Lung (tissue), 16 donors: ENCODE measurements around the gene IQGAP3. TPM values are rescaled to one million over a fixed set of nuclear protein-coding genes. Genes with fewer than 3 reads are reported as not detected.
A peak's percentile ranks its signal among the peaks of the same experiment; 100 is the strongest.

Experiments
- ATAC-seq: fragments of 200-7000 bp; cut with Tn5 transposase; one replicate; pipeline ENCODE4 v1.9.1; 2020; ENCODE audit warnings: moderate number of reproducible peaks; ENCODE audit not compliant: insufficient read depth, low FRiP score
- DNase-seq, 3 donors: peaks; one replicate each; pipeline ENCODE4 v3.0.0-alpha.2; 2013 to 2017
- H3K27ac ChIP-seq, 2 donors: one replicate each; pipeline ENCODE4 v1.5.1; 2013; ENCODE audit warnings: mild to moderate bottlenecking in 2 of 2, moderate library complexity in 2 of 2, control low read depth in 1 of 2, inconsistent platforms in 1 of 2, low read depth in 1 of 2, low read length in 1 of 2
- H3K27me3 ChIP-seq, 3 donors: one replicate each; pipeline ENCODE4 v1.5.1; 2013; ENCODE audit warnings: low read length in 2 of 3; ENCODE audit not compliant: control insufficient read depth in 3 of 3, insufficient read depth in 3 of 3
- H3K36me3 ChIP-seq, 4 donors: one replicate each; pipeline ENCODE4 v1.5.1; 2013; ENCODE audit warnings: low read length in 4 of 4, mild to moderate bottlenecking in 1 of 4, moderate library complexity in 1 of 4; ENCODE audit not compliant: control insufficient read depth in 4 of 4, insufficient read depth in 4 of 4
- H3K4me1 ChIP-seq, 5 donors: one replicate each; pipeline ENCODE4 v1.5.1; 2013; ENCODE audit warnings: low read length in 5 of 5, mild to moderate bottlenecking in 2 of 5, moderate library complexity in 1 of 5; ENCODE audit not compliant: control insufficient read depth in 5 of 5, insufficient read depth in 5 of 5
- H3K4me3 ChIP-seq: one replicate; pipeline ENCODE4 v1.5.1; 2013; ENCODE audit warnings: mild to moderate bottlenecking, control low read depth, moderate library complexity
- H3K9ac ChIP-seq, 2 donors: one replicate each; pipeline ENCODE4 v1.5.1; 2013; ENCODE audit warnings: low read length in 2 of 2, control low read depth in 1 of 2; ENCODE audit not compliant: insufficient read depth in 1 of 2
- H3K9me3 ChIP-seq, 4 donors: one replicate each; pipeline ENCODE4 v1.5.1; 2013; ENCODE audit warnings: low read length in 3 of 4, mild to moderate bottlenecking in 1 of 4, moderate library complexity in 1 of 4; ENCODE audit not compliant: control insufficient read depth in 4 of 4, insufficient read depth in 3 of 4
- WGBS, 2 donors: extraction: QIAGEN DNeasy Blood & Tissue Kit; methylation state at CpG; one replicate each; pipeline ENCODE4 v1.1.7; 2013; 5-methylcytosine and 5-hydroxymethylcytosine counted together
- long read RNA-seq, 5 donors: transcript quantifications; one replicate each; lab custom pipeline, GENCODE V29; 2026
- polyA plus RNA-seq, 2 donors: library from polyadenylated mRNA; stranded (reverse); fragments of 200-250 nt; gene quantifications; one replicate each; pipeline ENCODE4 v1.2.1, GENCODE V29; 2013
- total RNA-seq, 2 donors: library from RNA; depleted of rRNA in 1 of 2; stranded (reverse); fragments of >200 nt in 1 of 2; gene quantifications; one replicate each; pipeline ENCODE4 v1.2.1, GENCODE V29; 2014 to 2021
- TF ChIP-seq, protein P1 (sequence below): IDR thresholded peaks from 2 replicates; pipeline ENCODE4 v1.5.1; 2012; ENCODE audit warnings: mild to moderate bottlenecking; ENCODE audit errors: control extremely low read depth, extremely low read depth
- donor health status: control.
- donor health status: control.
- donor health status: Bipolar disorder and iron deficiency.
- donor health status: healthy.
- donor health status: DM: yes; HTN: yes; CAD: no.

IQGAP3 gene
- total RNA-seq (1 to 10 TPM; 1.0 to 3.4 TPM), polyA plus RNA-seq (1 to 10 TPM in 1 of 2 donors, under 1 TPM in 1; 0.42 to 1.3 TPM)
- long read RNA-seq, donor 1, partial matches to known transcripts: 21 of 21 reads
- long read RNA-seq, donor 1, other reads (novel, unspliced or antisense): 0 of 21 reads
- long read RNA-seq, donor 2: 0 reads
- long read RNA-seq, donor 3: 0 reads
- long read RNA-seq, donor 4, partial matches to known transcripts: 12 of 12 reads
- long read RNA-seq, donor 4, other reads (novel, unspliced or antisense): 0 of 12 reads
- long read RNA-seq, donor 5, partial matches to known transcripts: 34 of 34 reads
- long read RNA-seq, donor 5, other reads (novel, unspliced or antisense): 0 of 34 reads

DNA sequence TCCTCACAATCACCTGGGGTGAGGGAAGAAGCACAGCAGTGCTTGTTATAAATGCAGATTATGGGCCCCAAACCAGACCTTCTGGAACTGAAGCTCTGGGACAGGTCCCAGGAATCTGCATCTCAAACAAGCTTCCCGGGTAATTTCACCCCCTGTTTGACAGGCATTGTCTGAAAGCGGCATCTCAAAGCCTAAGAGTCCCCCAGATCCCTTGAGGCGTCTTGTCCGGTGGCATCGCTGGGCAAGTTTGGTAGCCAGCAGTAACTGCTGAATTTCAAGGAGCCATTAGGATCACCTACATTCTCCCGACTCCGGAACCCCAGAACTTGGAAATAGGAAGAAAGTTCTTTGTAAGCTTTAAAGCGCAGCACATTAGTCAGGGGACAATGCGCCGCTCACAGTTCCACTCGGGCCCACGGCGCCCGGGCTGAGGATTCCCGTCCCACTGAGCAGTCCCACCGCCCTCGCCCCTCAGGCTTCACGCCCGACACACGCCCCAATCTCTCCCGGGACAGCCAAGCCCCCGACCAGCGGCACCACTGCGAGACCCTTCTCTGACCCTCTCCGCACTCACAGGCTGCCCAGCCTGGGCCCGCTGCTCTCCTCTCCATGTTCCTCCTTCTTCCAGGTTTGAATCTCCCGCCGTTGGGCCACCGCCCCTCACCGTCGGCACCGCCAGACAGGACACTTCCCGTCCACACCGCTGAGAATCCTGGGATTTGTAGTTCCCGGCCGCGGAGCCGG, at the start of gene IQGAP3:
IQGAP3 (minus strand) TSS at position 647 of the 744 bp plus-strand sequence; CDS start at position 611, 36 bp downstream.
- H3K27me3 ChIP-seq: no peaks in the 10 kb centered on the region
- no peak within 1 kb of the TSS for H3K27ac ChIP-seq
- peaks cover 0 to 18% (median 6%) of the 10 kb centered on the region in 5 donors for H3K4me1 ChIP-seq
- peak within 1 kb of the TSS; percentile 4 for H3K4me3 ChIP-seq
- H3K36me3 ChIP-seq: no peaks in the 10 kb centered on the region
- 1 to 2% methylated on average over 38 of the region's 38 CpGs for WGBS, 2 donors
- TF ChIP-seq, protein P1, sequence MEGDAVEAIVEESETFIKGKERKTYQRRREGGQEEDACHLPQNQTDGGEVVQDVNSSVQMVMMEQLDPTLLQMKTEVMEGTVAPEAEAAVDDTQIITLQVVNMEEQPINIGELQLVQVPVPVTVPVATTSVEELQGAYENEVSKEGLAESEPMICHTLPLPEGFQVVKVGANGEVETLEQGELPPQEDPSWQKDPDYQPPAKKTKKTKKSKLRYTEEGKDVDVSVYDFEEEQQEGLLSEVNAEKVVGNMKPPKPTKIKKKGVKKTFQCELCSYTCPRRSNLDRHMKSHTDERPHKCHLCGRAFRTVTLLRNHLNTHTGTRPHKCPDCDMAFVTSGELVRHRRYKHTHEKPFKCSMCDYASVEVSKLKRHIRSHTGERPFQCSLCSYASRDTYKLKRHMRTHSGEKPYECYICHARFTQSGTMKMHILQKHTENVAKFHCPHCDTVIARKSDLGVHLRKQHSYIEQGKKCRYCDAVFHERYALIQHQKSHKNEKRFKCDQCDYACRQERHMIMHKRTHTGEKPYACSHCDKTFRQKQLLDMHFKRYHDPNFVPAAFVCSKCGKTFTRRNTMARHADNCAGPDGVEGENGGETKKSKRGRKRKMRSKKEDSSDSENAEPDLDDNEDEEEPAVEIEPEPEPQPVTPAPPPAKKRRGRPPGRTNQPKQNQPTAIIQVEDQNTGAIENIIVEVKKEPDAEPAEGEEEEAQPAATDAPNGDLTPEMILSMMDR: no peak
- ATAC-seq: peak; percentile 95
- DNase-seq: peak; percentile 86 to 87 (median 87)
- no peaks in the 10 kb centered on the region for H3K9me3 ChIP-seq
- H3K9ac ChIP-seq: peak within 1 kb of the TSS; percentile 34 to 60

DNA sequence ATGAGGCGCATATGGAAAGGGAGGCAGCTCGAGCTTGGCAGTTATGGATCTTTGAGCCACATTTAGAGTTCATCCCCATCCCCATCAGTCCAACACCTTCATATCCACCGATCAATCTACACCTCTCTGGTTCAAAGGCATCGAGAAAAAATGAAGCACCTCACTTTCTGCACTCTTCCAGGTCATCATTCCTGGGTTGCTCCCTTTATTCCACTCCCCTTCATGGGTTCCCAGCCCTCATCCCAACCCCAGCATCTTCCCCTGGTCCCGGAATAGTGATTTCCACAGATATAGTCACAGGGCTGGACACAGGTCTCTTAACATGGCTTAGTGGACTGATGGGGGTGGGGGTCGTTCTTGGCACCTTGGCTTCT, 47.2 kb upstream of the IQGAP3 start:
- peaks cover 5 to 65% (median 27%) of the 10 kb centered on the region in 3 donors for H3K27me3 ChIP-seq
- 23 to 25% methylated on average over 6 of the region's 6 CpGs for WGBS, 2 donors
- DNase-seq: no peak
- no peak overlapping the region for H3K9ac ChIP-seq
- H3K9me3 ChIP-seq: peaks cover 0 to 5% (median 0%) of the 10 kb centered on the region in 4 donors
- no peak overlapping the region for H3K27ac ChIP-seq
- peaks cover 0 to 13% (median 8%) of the 10 kb centered on the region in 5 donors for H3K4me1 ChIP-seq
- no peak overlapping the region for H3K4me3 ChIP-seq
- H3K36me3 ChIP-seq: no peaks in the 10 kb centered on the region
- no peak for ATAC-seq
- TF ChIP-seq, protein P1: no peak

DNA sequence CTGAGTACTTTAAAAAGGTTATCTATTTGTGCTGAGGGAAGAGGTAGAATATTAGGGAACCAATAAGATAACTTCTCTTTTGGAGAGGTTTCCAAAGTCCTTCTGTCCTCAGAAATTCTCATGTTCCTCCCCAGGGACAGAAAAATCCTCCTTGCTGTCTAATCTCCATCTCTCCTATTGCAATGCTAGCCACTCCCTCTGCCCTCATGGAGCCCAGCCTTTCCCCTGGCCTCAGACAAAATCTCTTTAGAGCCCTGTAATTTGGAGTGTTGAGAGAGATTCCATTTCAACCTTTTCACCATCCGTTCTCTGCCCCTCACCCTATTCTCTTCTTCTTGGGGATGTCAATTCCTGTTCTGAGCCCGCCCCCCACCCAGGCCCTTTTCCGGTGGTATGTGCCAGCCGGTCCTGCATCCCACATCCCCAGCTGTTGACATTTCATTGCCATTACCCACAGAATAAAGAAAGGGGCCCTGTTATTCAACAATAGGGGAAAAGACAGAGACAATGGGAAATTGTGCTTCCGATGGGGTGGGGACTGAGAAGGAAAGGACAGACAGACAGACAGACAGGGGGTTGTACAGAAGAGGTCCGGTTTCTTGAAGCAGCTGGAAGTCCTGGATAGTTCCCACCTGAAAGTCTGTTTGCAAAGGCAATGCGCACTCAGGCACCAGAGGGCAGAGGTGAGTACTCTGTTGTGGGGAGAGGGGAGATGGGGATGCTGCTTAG, 46.7 kb upstream of the IQGAP3 start, which contains the start of gene HAPLN2:
HAPLN2 (plus strand) TSS at position 563 of the 729 bp plus-strand sequence. CDS start 4,076 bp downstream, outside the sequence.
- 6 to 8% methylated on average over 7 of the region's 7 CpGs for WGBS, 2 donors
- TF ChIP-seq, protein P1: no peak
- Histone ChIP-seq H3K9me3 (peaks cover 0 to 3% (median 0%) of the 10 kb centered on the region in 4 donors), H3K27me3 (peaks cover 3 to 61% (median 27%) of the 10 kb centered on the region in 3 donors), H3K4me1 (peaks cover 0 to 8% (median 4%) of the 10 kb centered on the region in 5 donors), H3K36me3 (no peaks in the 10 kb centered on the region), H3K9ac (no peak within 1 kb of the TSS), H3K4me3 (no peak within 1 kb of the TSS), H3K27ac (no peak within 1 kb of the TSS)
- DNase-seq (no peak), ATAC-seq (no peak)
